H1 (cell line): ENCODE measurements around the gene PSG5. TPM values are rescaled to one million over a fixed set of nuclear protein-coding genes. Genes with fewer than 3 reads are reported as not detected.

Experiments
- CTCF ChIA-PET: fragments of 300-600 bp; sonication (Branson Sonifier 250); formaldehyde crosslinking; loops from one replicate; lab custom pipeline; 2021; ENCODE audit not compliant: partially characterized antibody; lab: Charles Lee
- POLR2A ChIA-PET: fragments of 300-600 bp; sonication (Branson Sonifier 250); formaldehyde crosslinking; loops from one replicate; lab custom pipeline; 2021; ENCODE audit warnings: inconsistent platforms; ENCODE audit not compliant: partially characterized antibody; lab: Charles Lee
- DNase-seq, 2 experiments: peaks; one replicate each; pipeline versions ENCODE4 v3.0.0 to v3.0.0-alpha.2; 2010 to 2022; ENCODE audit warnings: low spot score in 2 of 2, low read depth in 1 of 2, mixed read lengths in 1 of 2
- FAIRE-seq: peaks from 2 replicates; lab custom pipeline; 2011; peaks lifted over from hg19 to GRCh38; lab: Jason Lieb, UNC
- H2AFZ ChIP-seq: 2 replicates; pipeline ENCODE4 v1.8.1; 2012; ENCODE audit warnings: low read length, inconsistent platforms
- H2AK5ac ChIP-seq: 2 replicates; pipeline ENCODE4 v1.6.1; 2013; ENCODE audit warnings: low read depth, low read length
- H2BK120ac ChIP-seq: replicated peaks from 2 replicates; pipeline ENCODE3; 2013; ENCODE audit warnings: low read depth, low read length, inconsistent platforms
- H2BK12ac ChIP-seq: 2 replicates; pipeline ENCODE4 v1.6.1; 2013; ENCODE audit warnings: low read depth, low read length
- H2BK15ac ChIP-seq: 2 replicates; pipeline ENCODE4 v1.6.1; 2013; ENCODE audit warnings: low read length
- H2BK20ac ChIP-seq: 2 replicates; pipeline ENCODE4 v1.6.1; 2013; ENCODE audit warnings: low read length
- H2BK5ac ChIP-seq: 2 replicates; pipeline ENCODE4 v1.6.1; 2013; ENCODE audit warnings: low read depth, low read length
- H3K14ac ChIP-seq: 2 replicates; pipeline ENCODE4 v1.6.1; 2013; ENCODE audit warnings: inconsistent platforms; ENCODE audit not compliant: insufficient read length
- H3K18ac ChIP-seq: 2 replicates; pipeline ENCODE4 v1.6.1; 2013; ENCODE audit warnings: low read length; ENCODE audit errors: extremely low read depth
- H3K23ac ChIP-seq: 2 replicates; pipeline ENCODE4 v1.6.1; 2013; ENCODE audit warnings: inconsistent platforms; ENCODE audit not compliant: insufficient read length
- H3K23me2 ChIP-seq: 2 replicates; pipeline ENCODE4 v1.6.1; 2013; ENCODE audit warnings: low read depth, low read length
- H3K27ac ChIP-seq: 2 replicates; pipeline ENCODE4 v1.6.1; 2011; ENCODE audit warnings: low read depth, low read length, inconsistent platforms
- H3K27me3 ChIP-seq, 4 experiments: replicated peaks in 1 of 4; 1 replicate in 1 of 4; 2 replicates in 3 of 4; pipeline versions ENCODE4 v1.6.1 to v1.8.1; 2011 to 2013; ENCODE audit warnings: low read length in 3 of 4, mild to moderate bottlenecking in 3 of 4, inconsistent platforms in 2 of 4, mixed read lengths in 2 of 4, moderate library complexity in 1 of 4; ENCODE audit not compliant: control insufficient read depth in 3 of 4, insufficient read depth in 3 of 4; ENCODE audit errors: extremely low read depth in 1 of 4
- H3K36me3 ChIP-seq, 4 experiments: 2 replicates each; pipeline versions ENCODE4 v1.6.1 to v1.8.1; 2011 to 2013; ENCODE audit warnings: mild to moderate bottlenecking in 4 of 4, low read length in 3 of 4, moderate library complexity in 2 of 4, control low read depth in 1 of 4, inconsistent platforms in 1 of 4; ENCODE audit not compliant: insufficient read depth in 4 of 4, control insufficient read depth in 2 of 4
- H3K4ac ChIP-seq: replicated peaks from 2 replicates; pipeline ENCODE3; 2013; ENCODE audit warnings: low read length, low read depth, mixed read lengths, inconsistent platforms; ENCODE audit not compliant: insufficient read length
- H3K4me1 ChIP-seq, 4 experiments: replicated peaks in 1 of 4; 1 replicate in 1 of 4; 2 replicates in 3 of 4; pipeline versions ENCODE4 v1.6.1 to v1.8.1; 2011 to 2013; ENCODE audit warnings: low read length in 3 of 4, inconsistent platforms in 2 of 4, mixed read lengths in 1 of 4; ENCODE audit not compliant: insufficient read depth in 4 of 4, control insufficient read depth in 3 of 4
- H3K4me2 ChIP-seq, 2 experiments: 2 replicates each; pipeline versions ENCODE4 v1.6.1 to v1.8.1; 2011 to 2013; ENCODE audit warnings: low read depth in 2 of 2, low read length in 2 of 2, control low read depth in 1 of 2, inconsistent platforms in 1 of 2, mild to moderate bottlenecking in 1 of 2; ENCODE audit not compliant: insufficient read depth in 1 of 2
- H3K4me3 ChIP-seq, 4 experiments: fragments of 200-600, 300-600 bp in 1 of 4; sonication (generic), shearing (Covaris generic), sonication (Bioruptor Twin) in 1 of 4; 2 replicates each; pipeline versions ENCODE4 v1.5.1 to v1.8.1; 2011 to 2016; ENCODE audit warnings: low read length in 4 of 4, low read depth in 3 of 4, control low read depth in 2 of 4, inconsistent platforms in 2 of 4, mild to moderate bottlenecking in 2 of 4, mixed read lengths in 1 of 4, moderate library complexity in 1 of 4; ENCODE audit not compliant: insufficient read depth in 2 of 4; ENCODE audit errors: extremely low read depth in 1 of 4
- H3K56ac ChIP-seq: replicated peaks from 2 replicates; pipeline ENCODE3; 2013; ENCODE audit warnings: low read depth, mild to moderate bottlenecking, mixed read lengths, low read length, inconsistent platforms; ENCODE audit not compliant: insufficient read length
- H3K79me1 ChIP-seq: 2 replicates; pipeline ENCODE4 v1.6.1; 2013; ENCODE audit warnings: low read depth, low read length, control low read depth
- H3K79me2 ChIP-seq, 2 experiments: 2 replicates each; pipeline versions ENCODE4 v1.6.1 to v1.8.1; 2012 to 2013; ENCODE audit warnings: low read length in 2 of 2, mild to moderate bottlenecking in 2 of 2, inconsistent platforms in 1 of 2; ENCODE audit not compliant: insufficient read depth in 2 of 2, control insufficient read depth in 1 of 2
- H3K9ac ChIP-seq, 4 experiments: replicated peaks in 1 of 4; 1 replicate in 1 of 4; 2 replicates in 3 of 4; pipeline versions ENCODE4 v1.6.1 to v1.8.1; 2011 to 2013; ENCODE audit warnings: low read depth in 3 of 4, low read length in 3 of 4, control low read depth in 2 of 4, mild to moderate bottlenecking in 2 of 4, moderate library complexity in 2 of 4, inconsistent platforms in 1 of 4; ENCODE audit errors: extremely low read depth in 1 of 4
- H3K9me3 ChIP-seq, 2 experiments: 2 replicates each; pipeline versions ENCODE4 v1.6.1 to v1.8.1; 2012 to 2013; ENCODE audit warnings: mild to moderate bottlenecking in 2 of 2, moderate library complexity in 2 of 2, control low read depth in 1 of 2, inconsistent platforms in 1 of 2, low read depth in 1 of 2, low read length in 1 of 2, mixed read lengths in 1 of 2; ENCODE audit not compliant: insufficient read depth in 2 of 2
- H4K20me1 ChIP-seq, 2 experiments: replicated peaks in 1 of 2; 2 replicates each; pipeline versions ENCODE3 to v1.8.1; 2011 to 2013; ENCODE audit warnings: inconsistent platforms in 2 of 2, low read length in 2 of 2, mild to moderate bottlenecking in 1 of 2; ENCODE audit not compliant: insufficient read depth in 2 of 2, control insufficient read depth in 1 of 2
- H4K5ac ChIP-seq: 2 replicates; pipeline ENCODE4 v1.6.1; 2013; ENCODE audit warnings: low read length, low read depth, mixed read lengths, inconsistent platforms; ENCODE audit not compliant: insufficient read length
- H4K8ac ChIP-seq: 2 replicates; pipeline ENCODE4 v1.8.0; 2013; ENCODE audit warnings: mild to moderate bottlenecking, moderate library complexity, low read length, inconsistent platforms; ENCODE audit not compliant: insufficient read depth; ENCODE audit errors: extremely low read depth
- H4K91ac ChIP-seq: replicated peaks from 2 replicates; pipeline ENCODE3; 2013; ENCODE audit warnings: low read length, mixed read lengths, inconsistent platforms; ENCODE audit not compliant: insufficient read length
- BRCA1 ChIP-seq: IDR thresholded peaks from 2 replicates; pipeline ENCODE4 v1.6.1; 2012; ENCODE audit warnings: low read depth, low read length, improper control_type of control experiment
- CBX5 ChIP-seq: fragments of 300-800, 300-1000 bp; sonication (generic); IDR thresholded peaks from 2 replicates; pipeline ENCODE4 v1.7.1; 2016; ENCODE audit warnings: antibody characterized with exemption, low read length, low read depth
- CBX8 ChIP-seq: fragments of 300-800, 300-1000 bp; sonication (generic); IDR thresholded peaks from 2 replicates; pipeline ENCODE4 v1.7.1; 2016; ENCODE audit warnings: low read depth, low read length, borderline replicate concordance
- EZH2 ChIP-seq: fragments of 200-600 bp; sonication (generic); IDR thresholded peaks from 2 replicates; pipeline ENCODE4 v1.7.1; 2012; ENCODE audit warnings: low read depth, mild to moderate bottlenecking, moderate library complexity, low read length, inconsistent platforms; ENCODE audit not compliant: severe bottlenecking
- KDM1A ChIP-seq: fragments of 200-600, 300-600 bp; sonication (generic); IDR thresholded peaks from 2 replicates; pipeline ENCODE4 v1.7.1; 2016; ENCODE audit warnings: mild to moderate bottlenecking, low read length, borderline replicate concordance
- SIRT6 ChIP-seq: IDR thresholded peaks from one replicate; pipeline ENCODE4 v1.7.1; 2012; ENCODE audit warnings: low read length, inconsistent platforms
- TBP ChIP-seq: IDR thresholded peaks from 2 replicates; pipeline ENCODE4 v1.6.1; 2011; ENCODE audit warnings: low read depth, low read length, improper control_type of control experiment
- WGBS, 2 experiments: shearing (Covaris generic) in 1 of 2; methylation state at CpG; one replicate each; pipeline versions ENCODE4 v1.1.6 to v1.1.7; 2013 to 2015; ENCODE audit warnings: low lambda C conversion rate in 2 of 2, mixed read lengths in 2 of 2, inconsistent platforms in 1 of 2, low coverage in 1 of 2, missing lambda C conversion rate in 1 of 2; ENCODE audit not compliant: insufficient replicate concordance in 2 of 2, insufficient coverage in 1 of 2, insufficient read length in 1 of 2; ENCODE audit errors: extremely low coverage in 1 of 2, missing lambda C conversion rate in 1 of 2; 5-methylcytosine and 5-hydroxymethylcytosine counted together
- polyA plus RNA-seq, 7 experiments: library from polyadenylated mRNA; depleted of rRNA in 3 of 7; stranded (reverse) in 5 of 7; unstranded in 2 of 7; fragments of >200 nt in 5 of 7; fragments of 200-250 nt in 2 of 7; gene quantifications; 1 replicate in 5 of 7; 2 replicates in 1 of 7; 4 replicates in 1 of 7; pipeline versions ENCODE4 v1.2.1 to v1.2.3, GENCODE V29; 2011 to 2013; ENCODE audit warnings: missing spikeins in 2 of 7, mixed read lengths in 2 of 7
- total RNA-seq: library from RNA; stranded (reverse); fragmentation: NEBNext Ultra II Directional; extraction: Animal tissue kit (Norgen Biotek cat#: 25700); gene quantifications from 2 replicates; pipeline ENCODE4 v1.2.1, GENCODE V29; 2021

Gene PSG5
- total and polyA plus RNA-seq, 2 of the 8 experiments (the other 6 are each of a cell fraction or from before 2014, with no cell fraction given), result not detected

DNA sequence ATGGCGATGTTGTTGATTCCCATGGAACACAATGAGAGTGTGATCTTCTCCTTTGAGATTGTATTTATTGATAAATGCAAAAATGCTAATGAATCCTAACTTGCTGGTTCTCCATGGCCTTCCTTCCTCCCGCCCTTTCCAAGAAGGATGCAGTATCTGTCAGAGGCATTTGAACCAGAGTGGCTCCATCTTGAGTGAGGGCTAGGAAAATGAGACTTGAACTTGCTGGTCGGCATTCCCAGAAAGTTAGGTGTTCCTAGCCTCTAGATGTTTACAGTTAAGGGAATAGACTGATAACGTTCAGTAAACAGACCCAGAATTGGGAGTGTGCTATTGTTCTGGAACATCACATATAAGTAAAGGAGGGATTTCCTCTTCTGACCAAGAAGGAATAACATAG is 59.6 kb downstream of the PSG5 start:
- POLR2A ChIA-PET, result no interaction called here
- H4K8ac ChIP-seq, result no peak overlapping the region
- no peaks in the 10 kb centered on the region for H3K27me3 ChIP-seq
- no peak overlapping the region for H2BK12ac ChIP-seq
- H3K14ac ChIP-seq, result no peak overlapping the region
- no peaks in the 10 kb centered on the region for H4K20me1 ChIP-seq
- DNase-seq, result no peak
- no peak overlapping the region for H2AK5ac ChIP-seq
- H4K91ac ChIP-seq, result no peak overlapping the region
- no peak overlapping the region for H3K4me2 ChIP-seq
- H2BK5ac ChIP-seq, result no peak overlapping the region
- H3K56ac ChIP-seq, result no peak overlapping the region
- CTCF ChIA-PET, result no interaction called here
- H4K5ac ChIP-seq, result no peak overlapping the region
- H3K9me3 ChIP-seq, result peaks cover 37 to 59% of the 10 kb centered on the region in 2 experiments
- FAIRE-seq, result no peak
- no peak overlapping the region for H2BK20ac ChIP-seq
- H2BK15ac ChIP-seq, result no peak overlapping the region
- no peak overlapping the region for H3K18ac ChIP-seq
- no peak overlapping the region for H3K27ac ChIP-seq
- H3K79me1 ChIP-seq, result no peaks in the 10 kb centered on the region
- 77% methylated on average over 4 of the region's 4 CpGs; no CpG with 5 or more reads in 1 of the 2 experiments for WGBS, 2 experiments
- H3K79me2 ChIP-seq, result no peaks in the 10 kb centered on the region
- H3K36me3 ChIP-seq, result no peaks in the 10 kb centered on the region
- no peak overlapping the region for H3K4me3 ChIP-seq
- H2AFZ ChIP-seq, result no peak overlapping the region
- no peak overlapping the region for H2BK120ac ChIP-seq
- no peaks in the 10 kb centered on the region for H3K4me1 ChIP-seq
- TF ChIP-seq SIRT6 (no peak), TBP (no peak), KDM1A (no peak), EZH2 (no peak), CBX8 (no peak), CBX5 (no peak), BRCA1 (no peak)
- no peak overlapping the region for H3K4ac ChIP-seq
- H3K9ac ChIP-seq, result no peak overlapping the region
- H3K23me2 ChIP-seq, result no peaks in the 10 kb centered on the region
- H3K23ac ChIP-seq, result no peak overlapping the region
